ENCODE measurements around the gene PALMD.

The PALMD gene

GRCh38 chr1:99638853-99639252 lies 7.1 kb upstream of the PALMD start:
- Histone ChIP-seq H3K9ac (ENCODE audit: low read length) (no peak overlapping the region), H3K4me3 (ENCODE audit: low read length) (no peak overlapping the region), H3K4me1 (ENCODE audit: control insufficient read depth, low read depth, low read length) (no peaks in the 10 kb centered on the region), H3K36me3 (ENCODE audit: control insufficient read depth, low read depth, low read length) (no peaks in the 10 kb centered on the region), H3K27me3 (ENCODE audit: control insufficient read depth, insufficient read depth, low read length) (no peaks in the 10 kb centered on the region), H3K27ac (ENCODE audit: low read length) (no peak overlapping the region), H3K9me3 (ENCODE audit: control insufficient read depth, low read depth, low read length) (no peaks in the 10 kb centered on the region)

- no peak overlapping the region for H3K4me3 ChIP-seq (ENCODE audit: low read length)
- no peak overlapping the region for H3K27ac ChIP-seq (ENCODE audit: low read length)
- H3K27me3 ChIP-seq (ENCODE audit: control insufficient read depth, insufficient read depth, low read length), result no peaks in the 10 kb centered on the region
- H3K9me3 ChIP-seq (ENCODE audit: control insufficient read depth, low read depth, low read length), result no peaks in the 10 kb centered on the region
- no peak overlapping the region for H3K9ac ChIP-seq (ENCODE audit: low read length)
- H3K36me3 ChIP-seq (ENCODE audit: control insufficient read depth, low read depth, low read length), result no peaks in the 10 kb centered on the region
- H3K4me1 ChIP-seq (ENCODE audit: control insufficient read depth, low read depth, low read length), result no peaks in the 10 kb centered on the region
These were observed 6.5 kb upstream of the PALMD start for GRCh38 chr1:99639408-99639807.

GRCh38 chr1:99639945-99640344 lies 6.0 kb upstream of the PALMD start:
- Histone ChIP-seq H3K27ac (ENCODE audit: low read length) (no peak overlapping the region), H3K36me3 (ENCODE audit: control insufficient read depth, low read depth, low read length) (no peaks in the 10 kb centered on the region)

GRCh38 chr1:99640672-99641071 lies 5.2 kb upstream of the PALMD start:
- Histone ChIP-seq H3K27ac (ENCODE audit: low read length) (no peak overlapping the region), H3K4me1 (ENCODE audit: control insufficient read depth, low read depth, low read length) (peaks cover 5% of the 10 kb centered on the region), H3K36me3 (ENCODE audit: control insufficient read depth, low read depth, low read length) (no peaks in the 10 kb centered on the region), H3K4me3 (ENCODE audit: low read length) (no peak overlapping the region), H3K9ac (ENCODE audit: low read length) (no peak overlapping the region), H3K9me3 (ENCODE audit: control insufficient read depth, low read depth, low read length) (no peaks in the 10 kb centered on the region), H3K27me3 (ENCODE audit: control insufficient read depth, insufficient read depth, low read length) (peaks cover 2% of the 10 kb centered on the region)

More at GRCh38 chr1:99639945-99640344, 6.0 kb upstream of the PALMD start:
- Histone ChIP-seq H3K9me3 (ENCODE audit: control insufficient read depth, low read depth, low read length) (no peaks in the 10 kb centered on the region), H3K9ac (ENCODE audit: low read length) (no peak overlapping the region), H3K27me3 (ENCODE audit: control insufficient read depth, insufficient read depth, low read length) (no peaks in the 10 kb centered on the region), H3K4me1 (ENCODE audit: control insufficient read depth, low read depth, low read length) (no peaks in the 10 kb centered on the region), H3K4me3 (ENCODE audit: low read length) (no peak overlapping the region)

- Histone ChIP-seq H3K4me1 (ENCODE audit: control insufficient read depth, low read depth, low read length) (peaks cover 14% of the 10 kb centered on the region), H3K4me3 (ENCODE audit: low read length) (no peak overlapping the region), H3K27me3 (ENCODE audit: control insufficient read depth, insufficient read depth, low read length) (peaks cover 4% of the 10 kb centered on the region), H3K9me3 (ENCODE audit: control insufficient read depth, low read depth, low read length) (no peaks in the 10 kb centered on the region), H3K27ac (ENCODE audit: low read length) (no peak overlapping the region), H3K36me3 (ENCODE audit: control insufficient read depth, low read depth, low read length) (no peaks in the 10 kb centered on the region), H3K9ac (ENCODE audit: low read length) (no peak overlapping the region)
These were observed 4.4 kb upstream of the PALMD start for GRCh38 chr1:99641558-99641957.

- Histone ChIP-seq H3K9me3 (ENCODE audit: control insufficient read depth, low read depth, low read length) (no peaks in the 10 kb centered on the region), H3K9ac (ENCODE audit: low read length) (no peak overlapping the region), H3K36me3 (ENCODE audit: control insufficient read depth, low read depth, low read length) (no peaks in the 10 kb centered on the region), H3K27me3 (ENCODE audit: control insufficient read depth, insufficient read depth, low read length) (peaks cover 4% of the 10 kb centered on the region), H3K27ac (ENCODE audit: low read length) (no peak overlapping the region), H3K4me3 (ENCODE audit: low read length) (no peak overlapping the region), H3K4me1 (ENCODE audit: control insufficient read depth, low read depth, low read length) (peaks cover 19% of the 10 kb centered on the region)
These were observed 3.9 kb upstream of the PALMD start for GRCh38 chr1:99642053-99642452.

- no peak overlapping the region for H3K4me3 ChIP-seq (ENCODE audit: low read length)
- peaks cover 22% of the 10 kb centered on the region for H3K4me1 ChIP-seq (ENCODE audit: control insufficient read depth, low read depth, low read length)
- H3K36me3 ChIP-seq (ENCODE audit: control insufficient read depth, low read depth, low read length), result no peaks in the 10 kb centered on the region
- H3K27me3 ChIP-seq (ENCODE audit: control insufficient read depth, insufficient read depth, low read length), result peaks cover 4% of the 10 kb centered on the region
- no peak overlapping the region for H3K27ac ChIP-seq (ENCODE audit: low read length)
- no peak overlapping the region for H3K9ac ChIP-seq (ENCODE audit: low read length)
- H3K9me3 ChIP-seq (ENCODE audit: control insufficient read depth, low read depth, low read length), result no peaks in the 10 kb centered on the region
These were observed 2.7 kb upstream of the PALMD start for GRCh38 chr1:99643021-99643779.

- no peak overlapping the region for H3K27ac ChIP-seq (ENCODE audit: low read length)
- no peak overlapping the region for H3K4me3 ChIP-seq (ENCODE audit: low read length)
- peaks cover 4% of the 10 kb centered on the region for H3K27me3 ChIP-seq (ENCODE audit: control insufficient read depth, insufficient read depth, low read length)
- no peak overlapping the region for H3K9ac ChIP-seq (ENCODE audit: low read length)
- H3K9me3 ChIP-seq (ENCODE audit: control insufficient read depth, low read depth, low read length), result no peaks in the 10 kb centered on the region
- peaks cover 24% of the 10 kb centered on the region for H3K4me1 ChIP-seq (ENCODE audit: control insufficient read depth, low read depth, low read length)
- H3K36me3 ChIP-seq (ENCODE audit: control insufficient read depth, low read depth, low read length), result no peaks in the 10 kb centered on the region
These were observed 1.5 kb upstream of the PALMD start for GRCh38 chr1:99644279-99645004.

- Histone ChIP-seq H3K9me3 (ENCODE audit: control insufficient read depth, low read depth, low read length) (no peaks in the 10 kb centered on the region), H3K27ac (ENCODE audit: low read length) (no peak overlapping the region), H3K4me1 (ENCODE audit: control insufficient read depth, low read depth, low read length) (peaks cover 30% of the 10 kb centered on the region), H3K4me3 (ENCODE audit: low read length) (no peak overlapping the region), H3K27me3 (ENCODE audit: control insufficient read depth, insufficient read depth, low read length) (peaks cover 4% of the 10 kb centered on the region), H3K9ac (ENCODE audit: low read length) (no peak overlapping the region), H3K36me3 (ENCODE audit: control insufficient read depth, low read depth, low read length) (no peaks in the 10 kb centered on the region)
These were observed 710 bp upstream of the PALMD start for GRCh38 chr1:99645203-99645602.

- H3K4me3 ChIP-seq (ENCODE audit: low read length), result no peak overlapping the region
- H3K27ac ChIP-seq (ENCODE audit: low read length), result no peak overlapping the region
- H3K27me3 ChIP-seq (ENCODE audit: control insufficient read depth, insufficient read depth, low read length), result peaks cover 4% of the 10 kb centered on the region
- no peaks in the 10 kb centered on the region for H3K9me3 ChIP-seq (ENCODE audit: control insufficient read depth, low read depth, low read length)
- no peak overlapping the region for H3K9ac ChIP-seq (ENCODE audit: low read length)
- peaks cover 40% of the 10 kb centered on the region for H3K4me1 ChIP-seq (ENCODE audit: control insufficient read depth, low read depth, low read length)
- no peaks in the 10 kb centered on the region for H3K36me3 ChIP-seq (ENCODE audit: control insufficient read depth, low read depth, low read length)
These were observed 955 bp downstream of the PALMD start for GRCh38 chr1:99646868-99647267.

- H3K27me3 ChIP-seq (ENCODE audit: control insufficient read depth, insufficient read depth, low read length), result peaks cover 4% of the 10 kb centered on the region
- H3K36me3 ChIP-seq (ENCODE audit: control insufficient read depth, low read depth, low read length), result no peaks in the 10 kb centered on the region
- no peak overlapping the region for H3K27ac ChIP-seq (ENCODE audit: low read length)
- no peaks in the 10 kb centered on the region for H3K9me3 ChIP-seq (ENCODE audit: control insufficient read depth, low read depth, low read length)
- no peak overlapping the region for H3K9ac ChIP-seq (ENCODE audit: low read length)
- H3K4me3 ChIP-seq (ENCODE audit: low read length), result no peak overlapping the region
- peaks cover 40% of the 10 kb centered on the region for H3K4me1 ChIP-seq (ENCODE audit: control insufficient read depth, low read depth, low read length)
These were observed 1.6 kb downstream of the PALMD start for GRCh38 chr1:99647490-99647889.

GRCh38 chr1:99648107-99648506 lies 2.2 kb downstream of the PALMD start:
- H3K36me3 ChIP-seq (ENCODE audit: control insufficient read depth, low read depth, low read length), result no peaks in the 10 kb centered on the region
- no peak overlapping the region for H3K4me3 ChIP-seq (ENCODE audit: low read length)
- H3K9ac ChIP-seq (ENCODE audit: low read length), result no peak overlapping the region
- peaks cover 4% of the 10 kb centered on the region for H3K27me3 ChIP-seq (ENCODE audit: control insufficient read depth, insufficient read depth, low read length)
- H3K4me1 ChIP-seq (ENCODE audit: control insufficient read depth, low read depth, low read length), result peaks cover 40% of the 10 kb centered on the region
- no peak overlapping the region for H3K27ac ChIP-seq (ENCODE audit: low read length)
- H3K9me3 ChIP-seq (ENCODE audit: control insufficient read depth, low read depth, low read length), result no peaks in the 10 kb centered on the region
